Measurements from ENCODE around the gene CLPX. TPM values are rescaled to one million over a fixed set of nuclear protein-coding genes. Genes with fewer than 3 reads are reported as not detected.
"Not testable (repeated sequence)": the region's sequence is repeated elsewhere in the genome, so short reads cannot be mapped to it uniquely, and the experiment has no call there.

Gene CLPX
- total RNA-seq, 2 experiments from 2014 or later, result 76.7 to 77.4 TPM

DNA sequence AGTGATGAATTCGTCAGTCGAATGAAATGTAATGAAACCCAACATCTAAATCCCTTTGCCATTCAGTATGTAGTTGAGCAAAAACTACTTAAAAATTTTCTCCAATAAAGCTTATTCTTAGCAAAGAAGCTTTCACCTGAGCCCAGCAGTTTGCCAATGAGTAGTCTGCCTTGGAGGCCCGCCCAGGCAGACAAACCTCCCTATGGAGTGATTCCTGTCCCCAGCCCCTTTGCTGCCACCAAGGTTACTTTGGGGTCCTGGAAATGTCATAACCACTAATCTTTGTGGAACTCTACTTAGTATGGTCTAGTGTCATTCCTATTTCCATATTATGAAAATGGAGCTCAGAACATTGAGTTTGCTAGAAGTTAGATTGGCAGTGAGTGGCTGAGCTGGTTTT is 82.2 kb downstream of the CLPX start:
- no peak for DNase-seq
- H3K27ac Mint-ChIP-seq, result no peak overlapping the region
- TF ChIP-seq, protein P1, sequence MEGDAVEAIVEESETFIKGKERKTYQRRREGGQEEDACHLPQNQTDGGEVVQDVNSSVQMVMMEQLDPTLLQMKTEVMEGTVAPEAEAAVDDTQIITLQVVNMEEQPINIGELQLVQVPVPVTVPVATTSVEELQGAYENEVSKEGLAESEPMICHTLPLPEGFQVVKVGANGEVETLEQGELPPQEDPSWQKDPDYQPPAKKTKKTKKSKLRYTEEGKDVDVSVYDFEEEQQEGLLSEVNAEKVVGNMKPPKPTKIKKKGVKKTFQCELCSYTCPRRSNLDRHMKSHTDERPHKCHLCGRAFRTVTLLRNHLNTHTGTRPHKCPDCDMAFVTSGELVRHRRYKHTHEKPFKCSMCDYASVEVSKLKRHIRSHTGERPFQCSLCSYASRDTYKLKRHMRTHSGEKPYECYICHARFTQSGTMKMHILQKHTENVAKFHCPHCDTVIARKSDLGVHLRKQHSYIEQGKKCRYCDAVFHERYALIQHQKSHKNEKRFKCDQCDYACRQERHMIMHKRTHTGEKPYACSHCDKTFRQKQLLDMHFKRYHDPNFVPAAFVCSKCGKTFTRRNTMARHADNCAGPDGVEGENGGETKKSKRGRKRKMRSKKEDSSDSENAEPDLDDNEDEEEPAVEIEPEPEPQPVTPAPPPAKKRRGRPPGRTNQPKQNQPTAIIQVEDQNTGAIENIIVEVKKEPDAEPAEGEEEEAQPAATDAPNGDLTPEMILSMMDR (IDR thresholded peaks at IDR 0.05), result no peak
- CTCF ChIA-PET, result interaction anchor here (0.8 to 3.6 kb wide), 5 partner anchors 8 to 69 kb away, joined by 3 to 31 read pairs (median 5); no protein-coding TSS in a partner anchor
- H3K36me3 Mint-ChIP-seq (ENCODE audit: low read depth), result peaks cover 28% of the 10 kb centered on the region
- peaks cover 5% of the 10 kb centered on the region for H3K4me1 Mint-ChIP-seq (ENCODE audit: low read depth)
- no peak for ATAC-seq
- H3K27me3 Mint-ChIP-seq, result no peaks in the 10 kb centered on the region
- POLR2A ChIA-PET, result interaction anchor here (0.7 kb wide), 2 partner anchors 49 to 119 kb away, joined by 3 read pairs; no protein-coding TSS in a partner anchor
- H3K4me3 Mint-ChIP-seq, result no peak overlapping the region
- no peaks in the 10 kb centered on the region for H3K9me3 Mint-ChIP-seq
- intact Hi-C loops (cut with micrococcal nuclease), result no loop called here

DNA sequence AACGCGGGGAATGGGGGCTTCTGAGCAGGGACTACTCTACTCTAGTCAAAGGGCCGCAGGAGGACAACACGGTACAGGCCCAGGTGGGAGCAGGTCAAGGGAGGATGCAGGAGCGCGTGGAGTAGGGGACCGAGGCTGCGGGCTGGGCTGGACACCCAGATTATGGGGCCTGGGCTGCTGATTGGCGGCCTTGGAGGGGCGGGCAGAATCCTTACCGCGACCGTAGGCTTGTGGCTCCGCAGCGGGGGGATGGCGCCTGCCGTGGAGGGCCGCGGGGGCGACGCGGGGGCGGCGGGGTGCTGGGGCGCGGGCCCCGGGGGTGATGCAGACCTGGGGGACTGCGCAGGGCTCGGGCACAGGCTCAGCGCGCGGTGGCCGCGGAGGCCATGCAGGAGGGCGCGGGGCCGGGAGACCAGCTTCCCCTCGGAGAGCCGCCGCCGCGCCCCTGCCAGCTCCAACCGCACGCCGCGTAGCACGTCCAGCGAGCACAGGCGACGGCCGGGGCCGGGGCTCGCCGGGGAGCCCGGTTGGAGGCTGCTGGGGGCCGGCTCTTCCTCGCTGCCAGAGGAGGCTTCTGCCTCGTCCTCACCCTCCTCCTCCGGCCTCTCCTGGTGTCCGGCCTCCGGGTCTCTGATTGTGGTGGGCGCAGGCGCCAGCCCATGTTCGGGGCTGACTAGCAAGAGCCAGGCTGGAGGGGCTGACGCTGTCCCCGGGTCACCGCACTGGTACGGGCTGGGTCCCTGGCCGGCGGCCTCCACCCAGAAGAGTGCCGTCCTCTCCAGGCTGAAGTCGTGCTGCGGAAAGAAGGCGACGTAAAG is 83.0 kb downstream of the CLPX start:
- Mint-ChIP-seq H3K36me3 (ENCODE audit: low read depth) (peaks cover 28% of the 10 kb centered on the region), H3K4me3 (no peak overlapping the region), H3K27me3 (no peaks in the 10 kb centered on the region), H3K27ac (no peak overlapping the region), H3K4me1 (ENCODE audit: low read depth) (peaks cover 5% of the 10 kb centered on the region), H3K9me3 (no peaks in the 10 kb centered on the region)
- intact Hi-C loops (cut with micrococcal nuclease), result no loop called here
- ChIA-PET POLR2A (interaction anchor here (0.6 kb wide), 1 partner anchor 396 kb away, joined by 3 read pairs; no protein-coding TSS in a partner anchor), CTCF (interaction anchor here (0.6 to 3.6 kb wide), 26 partner anchors 9 to 290 kb away, joined by 3 to 31 read pairs (median 4); partner anchors contain the start of genes PARP16 and UBAP1L)
- DNase-seq, result no peak
- ATAC-seq, result no peak
- TF ChIP-seq, protein P1 (IDR thresholded peaks at IDR 0.05), result peak; percentile 39

DNA sequence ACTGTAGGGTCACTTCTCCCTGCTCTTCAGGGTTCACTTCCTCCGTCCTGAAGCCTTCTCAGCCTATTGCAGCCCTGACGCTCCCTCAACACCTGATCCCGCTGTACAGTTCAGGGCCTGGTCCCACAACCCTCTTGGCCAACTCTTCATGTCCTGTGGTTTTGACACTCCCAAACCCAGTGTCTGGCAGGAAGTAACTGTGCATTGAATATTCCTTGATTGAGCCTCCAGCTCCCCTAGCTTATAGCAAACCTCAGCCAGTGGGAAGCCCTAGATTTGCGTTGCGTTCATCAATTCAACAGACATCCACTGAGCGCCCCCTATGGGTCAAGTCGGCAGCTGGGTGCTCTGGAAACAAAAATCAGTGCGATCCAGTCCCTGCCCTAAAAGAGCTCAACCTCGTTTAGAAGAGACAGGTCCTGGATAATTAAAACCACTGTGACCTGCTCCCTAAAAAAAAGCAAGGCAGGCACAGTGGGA is 83.7 kb downstream of the CLPX start:
- CTCF ChIA-PET, result interaction anchor here (0.6 to 3.6 kb wide), 27 partner anchors 9 to 290 kb away, joined by 3 to 31 read pairs (median 4); partner anchors contain the start of genes PARP16 and UBAP1L
- Mint-ChIP-seq H3K9me3 (no peaks in the 10 kb centered on the region), H3K27ac (no peak overlapping the region), H3K4me3 (no peak overlapping the region), H3K4me1 (ENCODE audit: low read depth) (peaks cover 5% of the 10 kb centered on the region), H3K27me3 (no peaks in the 10 kb centered on the region), H3K36me3 (ENCODE audit: low read depth) (peaks cover 27% of the 10 kb centered on the region)
- DNase-seq, result peak; percentile 75
- POLR2A ChIA-PET, result interaction anchor here (0.6 kb wide), 1 partner anchor 397 kb away, joined by 3 read pairs; no protein-coding TSS in a partner anchor
- peak; percentile 53 for ATAC-seq
- TF ChIP-seq, protein P1 (IDR thresholded peaks at IDR 0.05), result peak; percentile 81
- intact Hi-C loops (cut with micrococcal nuclease), result no loop called here

DNA sequence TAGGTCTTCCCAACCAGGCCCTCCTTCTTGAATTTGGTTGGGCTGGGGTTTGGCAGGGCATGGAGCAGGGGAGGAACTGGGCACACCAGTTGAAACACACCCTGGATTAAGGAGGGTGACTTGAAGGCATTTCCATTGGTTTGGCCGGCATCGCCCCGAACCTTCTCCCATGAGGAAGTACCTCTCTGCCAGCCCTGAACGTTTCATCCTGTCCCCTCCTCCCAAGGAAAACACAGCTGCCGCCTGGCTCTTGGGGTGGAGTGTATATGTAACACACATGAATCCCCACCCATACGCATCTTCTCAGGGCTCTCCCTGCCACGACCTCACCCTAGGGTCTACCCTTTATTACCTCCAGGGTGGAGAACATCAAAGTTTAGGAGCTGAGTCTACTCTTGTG is 84.7 kb downstream of the CLPX start:
- CTCF ChIA-PET, result interaction anchor here (1.3 to 3.6 kb wide), 9 partner anchors 8 to 186 kb away, joined by 3 to 31 read pairs (median 7); partner anchors contain the start of genes PARP16 and UBAP1L
- H3K27me3 Mint-ChIP-seq, result no peaks in the 10 kb centered on the region
- peaks cover 23% of the 10 kb centered on the region for H3K36me3 Mint-ChIP-seq (ENCODE audit: low read depth)
- DNase-seq, result no peak
- TF ChIP-seq, protein P1 (IDR thresholded peaks at IDR 0.05), result no peak
- no peak for ATAC-seq
- no peaks in the 10 kb centered on the region for H3K4me1 Mint-ChIP-seq (ENCODE audit: low read depth)
- no peak overlapping the region for H3K27ac Mint-ChIP-seq
- no peaks in the 10 kb centered on the region for H3K9me3 Mint-ChIP-seq
- no peak overlapping the region for H3K4me3 Mint-ChIP-seq
- POLR2A ChIA-PET, result no interaction called here
- intact Hi-C loops (cut with micrococcal nuclease), result no loop called here

DNA sequence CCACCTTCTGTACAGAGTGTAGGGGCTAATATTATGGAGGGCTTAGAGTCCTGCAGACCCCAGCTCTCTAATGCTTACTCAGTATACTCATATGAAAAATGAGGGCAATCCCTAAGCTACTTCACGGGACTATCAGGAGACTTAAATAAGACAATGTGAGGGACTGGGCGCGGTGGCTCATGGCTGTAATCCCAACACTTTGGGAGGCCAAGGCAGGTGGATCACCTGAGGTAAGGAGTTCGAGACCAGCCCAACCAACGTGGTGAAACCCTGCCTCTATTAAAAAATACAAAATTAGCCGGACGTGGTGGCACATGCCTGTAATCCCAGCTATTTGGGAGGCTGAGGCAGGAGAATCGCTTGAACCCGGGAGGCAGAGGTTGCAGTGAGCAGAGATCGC is 85.3 kb downstream of the CLPX start:
- H3K27ac Mint-ChIP-seq; ATAC-seq; H3K9me3 Mint-ChIP-seq; intact Hi-C loops (cut with micrococcal nuclease); H3K4me3 Mint-ChIP-seq; DNase-seq; POLR2A ChIA-PET; H3K27me3 Mint-ChIP-seq; H3K4me1 Mint-ChIP-seq (ENCODE audit: low read depth): not testable (repeated sequence)
- CTCF ChIA-PET, result interaction anchor here (1.1 to 3.6 kb wide), 6 partner anchors 11 to 66 kb away, joined by 3 to 31 read pairs (median 16); no protein-coding TSS in a partner anchor
- peaks cover 17% of the 10 kb centered on the region for H3K36me3 Mint-ChIP-seq (ENCODE audit: low read depth)

Data from activated CD8-positive, alpha-beta T cell treated with anti-CD3 and anti-CD28 coated beads for 36 hours (primary cell).